ENCODE results near the gene RGS9BP. TPM values are rescaled to one million over a fixed set of nuclear protein-coding genes. Genes with fewer than 3 reads are reported as not detected.
"Not testable (repeated sequence)": the region's sequence is repeated elsewhere in the genome, so short reads cannot be mapped to it uniquely, and the experiment has no call there.

Gene RGS9BP
- total RNA-seq, 4 donors from 2014 or later, result 0.19 to 0.79 (median 0.28) TPM

GRCh38 chr19:32696771-32697170, 21.1 kb downstream of the RGS9BP start:
- not testable (repeated sequence) for DNase-seq (ENCODE audit: low spot score); ATAC-seq (ENCODE audit: low FRiP score)

GRCh38 chr19:32700129-32700528, 24.5 kb downstream of the RGS9BP start:
- not testable (repeated sequence) for DNase-seq (ENCODE audit: low spot score); ATAC-seq (ENCODE audit: low FRiP score)

- TF ChIP-seq CTCF (IDR thresholded peaks at IDR 0.05), result no peak
- DNase-seq (ENCODE audit: low spot score) (no peak), ATAC-seq (ENCODE audit: low FRiP score) (no peak)
Observed at GRCh38 chr19:32702010-32702409, 26.4 kb downstream of the RGS9BP start.

- not testable (repeated sequence) for ATAC-seq (ENCODE audit: low FRiP score); DNase-seq (ENCODE audit: low spot score)
Observed at GRCh38 chr19:32704006-32704405, 28.4 kb downstream of the RGS9BP start.

- no peak for ATAC-seq (ENCODE audit: low FRiP score)
- TF ChIP-seq CTCF (IDR thresholded peaks at IDR 0.05), result no peak
- no peak for DNase-seq (ENCODE audit: low spot score)
Observed at GRCh38 chr19:32708457-32708856, 32.8 kb downstream of the RGS9BP start.

- TF ChIP-seq CTCF (IDR thresholded peaks at IDR 0.05), result no peak
- DNase-seq (ENCODE audit: low spot score), result no peak
- ATAC-seq (ENCODE audit: low FRiP score), result no peak
Observed at GRCh38 chr19:32709032-32709431, 33.4 kb downstream of the RGS9BP start.

- TF ChIP-seq CTCF (IDR thresholded peaks at IDR 0.05), result no peak
- DNase-seq (ENCODE audit: low spot score), result no peak
- ATAC-seq (ENCODE audit: low FRiP score), result no peak
Observed at GRCh38 chr19:32711747-32712146, 36.1 kb downstream of the RGS9BP start.

GRCh38 chr19:32716203-32716602, 40.6 kb downstream of the RGS9BP start:
- ATAC-seq (ENCODE audit: low FRiP score); DNase-seq (ENCODE audit: low spot score): not testable (repeated sequence)

- ATAC-seq (ENCODE audit: low FRiP score) (no peak), DNase-seq (ENCODE audit: low spot score) (no peak)
- no peak for TF ChIP-seq CTCF (IDR thresholded peaks at IDR 0.05)
Observed at GRCh38 chr19:32717496-32717895, 41.8 kb downstream of the RGS9BP start.
